Activated naive CD4-positive, alpha-beta T cell treated with anti-CD3 and anti-CD28 coated beads, Interleukin-2, amount 10 ng/mL, durations not matched to agents 7 days and 5 days (primary cell): Measurements from ENCODE around the gene IL20RA.

Experiments used
- CTCF ChIA-PET: fragments of 350-600 bp; sonication (Branson Sonifier 250); formaldehyde crosslinking; loops from one replicate; lab custom pipeline; 2021; ENCODE audit warnings: antibody characterized with exemption; lab: Charles Lee
- DNase-seq: peaks from one replicate; pipeline ENCODE4 v3.0.0-alpha.2; 2020
- H3K27ac Mint-ChIP-seq: one replicate; pipeline ENCODE4 v1.8.0; 2021; ENCODE audit warnings: mild to moderate bottlenecking, moderate library complexity, mixed read lengths
- H3K27me3 Mint-ChIP-seq: one replicate; pipeline ENCODE4 v1.8.0; 2021; ENCODE audit warnings: mild to moderate bottlenecking, mixed read lengths
- H3K36me3 Mint-ChIP-seq: one replicate; pipeline ENCODE4 v1.8.0; 2021; ENCODE audit warnings: mixed read lengths
- H3K4me1 Mint-ChIP-seq: one replicate; pipeline ENCODE4 v1.8.0; 2021; ENCODE audit warnings: mixed read lengths
- H3K4me3 Mint-ChIP-seq: one replicate; pipeline ENCODE4 v1.8.0; 2021; ENCODE audit warnings: mild to moderate bottlenecking, moderate library complexity, mixed read lengths
- H3K9me3 Mint-ChIP-seq: one replicate; pipeline ENCODE4 v1.8.0; 2021; ENCODE audit warnings: mixed read lengths

IL20RA gene

GRCh38 chr6:137070303-137070702 lies 25.5 kb upstream of the IL20RA start:
- no peaks in the 10 kb centered on the region for H3K9me3 Mint-ChIP-seq
- CTCF ChIA-PET, result no interaction called here
- H3K27ac Mint-ChIP-seq, result no peak overlapping the region
- H3K36me3 Mint-ChIP-seq, result no peaks in the 10 kb centered on the region
- H3K4me1 Mint-ChIP-seq, result peaks cover 7% of the 10 kb centered on the region
- H3K4me3 Mint-ChIP-seq, result no peak overlapping the region
- no peak for DNase-seq
- H3K27me3 Mint-ChIP-seq, result peaks cover 65% of the 10 kb centered on the region

GRCh38 chr6:137067399-137067798 lies 22.6 kb upstream of the IL20RA start:
- Mint-ChIP-seq H3K27ac (no peak overlapping the region), H3K4me3 (no peak overlapping the region), H3K36me3 (no peaks in the 10 kb centered on the region), H3K4me1 (peaks cover 7% of the 10 kb centered on the region), H3K27me3 (peaks cover 51% of the 10 kb centered on the region), H3K9me3 (no peaks in the 10 kb centered on the region)
- no peak for DNase-seq
- CTCF ChIA-PET, result interaction anchor here (0.7 to 0.8 kb wide), 2 partner anchors 9 to 246 kb away, joined by 3 read pairs; no protein-coding TSS in a partner anchor

GRCh38 chr6:137058037-137058436 lies 13.3 kb upstream of the IL20RA start:
- Mint-ChIP-seq H3K27ac (no peak overlapping the region), H3K9me3 (no peaks in the 10 kb centered on the region), H3K36me3 (no peaks in the 10 kb centered on the region), H3K4me1 (no peaks in the 10 kb centered on the region), H3K4me3 (no peak overlapping the region), H3K27me3 (peaks cover 5% of the 10 kb centered on the region)
- DNase-seq, result no peak
- CTCF ChIA-PET, result no interaction called here

- Mint-ChIP-seq H3K36me3 (no peaks in the 10 kb centered on the region), H3K27me3 (peaks cover 19% of the 10 kb centered on the region), H3K4me3 (no peak overlapping the region), H3K27ac (no peak overlapping the region), H3K4me1 (no peaks in the 10 kb centered on the region), H3K9me3 (no peaks in the 10 kb centered on the region)
- CTCF ChIA-PET, result no interaction called here
- no peak for DNase-seq
Observed at GRCh38 chr6:137056121-137056880, 11.5 kb upstream of the IL20RA start.

- Mint-ChIP-seq H3K4me3 (no peak overlapping the region), H3K36me3 (no peaks in the 10 kb centered on the region), H3K27me3 (peaks cover 46% of the 10 kb centered on the region), H3K9me3 (no peaks in the 10 kb centered on the region), H3K27ac (no peak overlapping the region), H3K4me1 (no peaks in the 10 kb centered on the region)
- DNase-seq, result no peak
- CTCF ChIA-PET, result no interaction called here
Observed at GRCh38 chr6:137051790-137052472, 7.2 kb upstream of the IL20RA start.

- H3K27me3 Mint-ChIP-seq, result peaks cover 73% of the 10 kb centered on the region
- H3K4me3 Mint-ChIP-seq, result no peak overlapping the region
- peaks cover 2% of the 10 kb centered on the region for H3K36me3 Mint-ChIP-seq
- H3K4me1 Mint-ChIP-seq, result peaks cover 3% of the 10 kb centered on the region
- CTCF ChIA-PET, result no interaction called here
- DNase-seq, result no peak
- no peaks in the 10 kb centered on the region for H3K9me3 Mint-ChIP-seq
- no peak overlapping the region for H3K27ac Mint-ChIP-seq
Observed at GRCh38 chr6:137049095-137049494, 4.3 kb upstream of the IL20RA start.

- no peak overlapping the region for H3K27ac Mint-ChIP-seq
- H3K36me3 Mint-ChIP-seq, result peaks cover 2% of the 10 kb centered on the region
- CTCF ChIA-PET, result no interaction called here
- H3K4me1 Mint-ChIP-seq, result peaks cover 6% of the 10 kb centered on the region
- H3K9me3 Mint-ChIP-seq, result no peaks in the 10 kb centered on the region
- DNase-seq, result no peak
- peaks cover 81% of the 10 kb centered on the region for H3K27me3 Mint-ChIP-seq
- H3K4me3 Mint-ChIP-seq, result no peak overlapping the region
Observed at GRCh38 chr6:137046871-137047412, 2.2 kb upstream of the IL20RA start.

GRCh38 chr6:137045222-137045789 lies 541 bp upstream of the IL20RA start:
- H3K27me3 Mint-ChIP-seq, result peaks cover 81% of the 10 kb centered on the region
- H3K27ac Mint-ChIP-seq, result no peak overlapping the region
- peak overlapping the region; percentile 62 for H3K4me3 Mint-ChIP-seq
- peaks cover 2% of the 10 kb centered on the region for H3K36me3 Mint-ChIP-seq
- H3K4me1 Mint-ChIP-seq, result peaks cover 6% of the 10 kb centered on the region
- DNase-seq, result no peak
- H3K9me3 Mint-ChIP-seq, result no peaks in the 10 kb centered on the region
- CTCF ChIA-PET, result no interaction called here

GRCh38 chr6:137043710-137044365 lies 927 bp downstream of the IL20RA start:
- H3K4me1 Mint-ChIP-seq, result peaks cover 6% of the 10 kb centered on the region
- H3K27ac Mint-ChIP-seq, result no peak overlapping the region
- no peaks in the 10 kb centered on the region for H3K9me3 Mint-ChIP-seq
- H3K27me3 Mint-ChIP-seq, result peaks cover 78% of the 10 kb centered on the region
- CTCF ChIA-PET, result no interaction called here
- H3K36me3 Mint-ChIP-seq, result peaks cover 2% of the 10 kb centered on the region
- DNase-seq, result no peak
- peak overlapping the region; percentile 68 for H3K4me3 Mint-ChIP-seq

GRCh38 chr6:137040393-137040792 lies 4.4 kb downstream of the IL20RA start:
- DNase-seq, result no peak
- Mint-ChIP-seq H3K36me3 (peaks cover 2% of the 10 kb centered on the region), H3K9me3 (no peaks in the 10 kb centered on the region), H3K27ac (no peak overlapping the region), H3K4me1 (peaks cover 6% of the 10 kb centered on the region), H3K27me3 (peaks cover 80% of the 10 kb centered on the region), H3K4me3 (no peak overlapping the region)
- CTCF ChIA-PET, result interaction anchor here (0.5 kb wide), 1 partner anchor 1066 kb away, joined by 5 read pairs; no protein-coding TSS in a partner anchor

- Mint-ChIP-seq H3K9me3 (no peaks in the 10 kb centered on the region), H3K36me3 (no peaks in the 10 kb centered on the region), H3K27ac (no peak overlapping the region), H3K27me3 (peaks cover 77% of the 10 kb centered on the region), H3K4me1 (peaks cover 4% of the 10 kb centered on the region), H3K4me3 (no peak overlapping the region)
- CTCF ChIA-PET, result no interaction called here
- DNase-seq, result no peak
Observed at GRCh38 chr6:137039010-137039409, 5.8 kb downstream of the IL20RA start.

GRCh38 chr6:137036566-137037300 lies 8.0 kb downstream of the IL20RA start:
- H3K27ac Mint-ChIP-seq, result no peak overlapping the region
- peaks cover 2% of the 10 kb centered on the region for H3K9me3 Mint-ChIP-seq
- no peak overlapping the region for H3K4me3 Mint-ChIP-seq
- no peaks in the 10 kb centered on the region for H3K36me3 Mint-ChIP-seq
- peaks cover 76% of the 10 kb centered on the region for H3K27me3 Mint-ChIP-seq
- no peak for DNase-seq
- H3K4me1 Mint-ChIP-seq, result peaks cover 11% of the 10 kb centered on the region
- CTCF ChIA-PET, result no interaction called here

- H3K36me3 Mint-ChIP-seq, result no peaks in the 10 kb centered on the region
- H3K27me3 Mint-ChIP-seq, result peaks cover 88% of the 10 kb centered on the region
- H3K4me3 Mint-ChIP-seq, result no peak overlapping the region
- peak overlapping the region; percentile 54 for H3K27ac Mint-ChIP-seq
- H3K9me3 Mint-ChIP-seq, result peaks cover 2% of the 10 kb centered on the region
- CTCF ChIA-PET, result no interaction called here
- DNase-seq, result peak; percentile 72
- peaks cover 11% of the 10 kb centered on the region for H3K4me1 Mint-ChIP-seq
Observed at GRCh38 chr6:137033828-137034227, 10.9 kb downstream of the IL20RA start.
